Epidermal melanocyte (primary cell): ENCODE data around the gene ERGIC3.

Experiments used
- DNase-seq: peaks from one replicate; pipeline ENCODE4 v3.0.0; 2011; ENCODE audit warnings: low spot score; ENCODE audit not compliant: insufficient read length

ERGIC3 gene

GRCh38 chr20:35595901-35596300 lies 54.0 kb downstream of the ERGIC3 start:
- no peak for DNase-seq

- no peak for DNase-seq
These were observed 55.3 kb downstream of the ERGIC3 start for GRCh38 chr20:35597186-35597585.

GRCh38 chr20:35598476-35598875 lies 56.6 kb downstream of the ERGIC3 start:
- no peak for DNase-seq

GRCh38 chr20:35598899-35599775 lies 57.3 kb downstream of the ERGIC3 start:
- DNase-seq = no peak

- DNase-seq = no peak
These were observed 57.9 kb downstream of the ERGIC3 start for GRCh38 chr20:35599776-35600120.

- no peak for DNase-seq
These were observed 58.5 kb downstream of the ERGIC3 start for GRCh38 chr20:35600176-35600992.

- DNase-seq = peak; percentile 60
These were observed 59.4 kb downstream of the ERGIC3 start for GRCh38 chr20:35600993-35601973.

- DNase-seq = no peak
These were observed 60.1 kb downstream of the ERGIC3 start for GRCh38 chr20:35601990-35602389.

- no peak for DNase-seq
These were observed 61.1 kb downstream of the ERGIC3 start for GRCh38 chr20:35602851-35603495.

- DNase-seq = no peak
These were observed 62.0 kb downstream of the ERGIC3 start for GRCh38 chr20:35603695-35604448.

- no peak for DNase-seq
These were observed 62.5 kb downstream of the ERGIC3 start for GRCh38 chr20:35604449-35604747.

GRCh38 chr20:35606127-35606526 lies 64.2 kb downstream of the ERGIC3 start:
- no peak for DNase-seq
